ENCODE data around the gene RIMS1.

DNA sequence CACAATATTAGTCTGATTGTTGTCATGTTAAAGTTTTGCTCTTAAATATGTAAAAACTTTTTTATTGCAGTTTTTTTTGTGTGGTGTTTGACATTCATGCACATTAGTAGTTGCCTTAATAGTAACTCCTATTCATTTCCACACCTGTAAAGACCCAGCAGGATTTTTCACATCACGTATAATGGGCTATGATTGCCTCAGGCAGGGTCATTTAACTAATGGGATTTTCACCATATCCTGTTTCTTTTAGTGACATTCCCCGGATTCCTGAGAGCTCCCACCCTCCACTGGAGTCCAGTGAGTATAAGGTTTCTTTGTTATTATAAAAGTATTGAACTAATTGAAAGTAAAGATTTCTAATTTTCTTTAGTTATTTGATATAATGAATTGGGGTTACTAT lies 359.2 kb downstream of the RIMS1 start:
- TF ChIP-seq EZH2 (IDR thresholded peaks at IDR 0.05; ENCODE audit: low read length, unreplicated experiment), result no peak
- TF ChIP-seq, protein P1, sequence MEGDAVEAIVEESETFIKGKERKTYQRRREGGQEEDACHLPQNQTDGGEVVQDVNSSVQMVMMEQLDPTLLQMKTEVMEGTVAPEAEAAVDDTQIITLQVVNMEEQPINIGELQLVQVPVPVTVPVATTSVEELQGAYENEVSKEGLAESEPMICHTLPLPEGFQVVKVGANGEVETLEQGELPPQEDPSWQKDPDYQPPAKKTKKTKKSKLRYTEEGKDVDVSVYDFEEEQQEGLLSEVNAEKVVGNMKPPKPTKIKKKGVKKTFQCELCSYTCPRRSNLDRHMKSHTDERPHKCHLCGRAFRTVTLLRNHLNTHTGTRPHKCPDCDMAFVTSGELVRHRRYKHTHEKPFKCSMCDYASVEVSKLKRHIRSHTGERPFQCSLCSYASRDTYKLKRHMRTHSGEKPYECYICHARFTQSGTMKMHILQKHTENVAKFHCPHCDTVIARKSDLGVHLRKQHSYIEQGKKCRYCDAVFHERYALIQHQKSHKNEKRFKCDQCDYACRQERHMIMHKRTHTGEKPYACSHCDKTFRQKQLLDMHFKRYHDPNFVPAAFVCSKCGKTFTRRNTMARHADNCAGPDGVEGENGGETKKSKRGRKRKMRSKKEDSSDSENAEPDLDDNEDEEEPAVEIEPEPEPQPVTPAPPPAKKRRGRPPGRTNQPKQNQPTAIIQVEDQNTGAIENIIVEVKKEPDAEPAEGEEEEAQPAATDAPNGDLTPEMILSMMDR (conservative IDR thresholded peaks at IDR 0.05; ENCODE audit: low read depth, low read length), result no peak

All from PC-3 (cell line).